ENCODE measurements around the gene TMEM125. TPM values are rescaled to one million over a fixed set of nuclear protein-coding genes. Genes with fewer than 3 reads are reported as not detected.

Gene TMEM125
- total RNA-seq = 188 TPM
- long read RNA-seq, transcript TMEM125-202 (4 exons, 1,786 nt) = major isoform, 193 of 291 reads
- long read RNA-seq, transcript TMEM125-201 (4 exons, 1,850 nt) = minor isoform, 22 of 291 reads
- long read RNA-seq, partial matches to known transcripts = 40 of 291 reads
- long read RNA-seq, other reads (novel, unspliced or antisense) = 35 of 291 reads

GRCh38 chr1:43269627-43270375 is at the start of gene TMEM125:
Gene TMEM125, plus strand, starts transcription at chr1:43269983. Its CDS starts 2,740 bp downstream, at chr1:43272723.
- Histone ChIP-seq H3K4me1 (peaks cover 14% of the 10 kb centered on the region), H3K9me3 (no peaks in the 10 kb centered on the region), H3K27ac (peak within 1 kb of the TSS; percentile 87), H3K27me3 (no peaks in the 10 kb centered on the region), H3K4me3 (peak within 1 kb of the TSS; percentile 48), H3K36me3 (no peaks in the 10 kb centered on the region)
- DNase-seq (peak; percentile 91), ATAC-seq (peak; percentile 77)
- intact Hi-C loops (cut with DNase I) = no loop called here
- TF ChIP-seq CTCF (IDR thresholded peaks at IDR 0.05) = no peak

- no peak overlapping the region for H3K27ac ChIP-seq
- intact Hi-C loops (cut with DNase I) = no loop called here
- ATAC-seq = peak; percentile 24
These were observed 48.6 kb upstream of the TMEM125 start for GRCh38 chr1:43220905-43221778.

GRCh38 chr1:43221797-43222196 is 48.0 kb upstream of the TMEM125 start:
- TF ChIP-seq CTCF (IDR thresholded peaks at IDR 0.05) = no peak
- intact Hi-C loops (cut with DNase I) = no loop called here
- no peak overlapping the region for H3K27ac ChIP-seq
- no peaks in the 10 kb centered on the region for H3K4me1 ChIP-seq
- DNase-seq = no peak
- ATAC-seq = no peak
- no peaks in the 10 kb centered on the region for H3K36me3 ChIP-seq
- no peak overlapping the region for H3K4me3 ChIP-seq
- H3K27me3 ChIP-seq = no peaks in the 10 kb centered on the region
- H3K9me3 ChIP-seq = no peaks in the 10 kb centered on the region

More at GRCh38 chr1:43220905-43221778, 48.6 kb upstream of the TMEM125 start:
- no peaks in the 10 kb centered on the region for H3K9me3 ChIP-seq
- H3K4me1 ChIP-seq = no peaks in the 10 kb centered on the region
- H3K36me3 ChIP-seq = no peaks in the 10 kb centered on the region
- H3K4me3 ChIP-seq = no peak overlapping the region
- TF ChIP-seq CTCF (IDR thresholded peaks at IDR 0.05) = no peak
- DNase-seq = no peak
- no peaks in the 10 kb centered on the region for H3K27me3 ChIP-seq

- Histone ChIP-seq H3K27me3 (no peaks in the 10 kb centered on the region), H3K27ac (no peak overlapping the region), H3K4me1 (peaks cover 4% of the 10 kb centered on the region), H3K9me3 (no peaks in the 10 kb centered on the region), H3K36me3 (no peaks in the 10 kb centered on the region), H3K4me3 (no peak overlapping the region)
- intact Hi-C loops (cut with DNase I) = no loop called here
- no peak for ATAC-seq
- no peak for DNase-seq
- TF ChIP-seq CTCF (IDR thresholded peaks at IDR 0.05) = no peak
These were observed 46.9 kb upstream of the TMEM125 start for GRCh38 chr1:43222879-43223278.

GRCh38 chr1:43225168-43225567 is 44.6 kb upstream of the TMEM125 start:
- Histone ChIP-seq H3K4me1 (peaks cover 4% of the 10 kb centered on the region), H3K9me3 (no peaks in the 10 kb centered on the region), H3K4me3 (no peak overlapping the region), H3K36me3 (no peaks in the 10 kb centered on the region), H3K27me3 (no peaks in the 10 kb centered on the region), H3K27ac (no peak overlapping the region)
- no peak for ATAC-seq
- intact Hi-C loops (cut with DNase I) = loop anchor here (5.0 kb wide), 1 partner anchor 187 kb away; no protein-coding TSS in a partner anchor
- no peak for TF ChIP-seq CTCF (IDR thresholded peaks at IDR 0.05)
- no peak for DNase-seq

Data from upper lobe of right lung (tissue), 1 donor.